ENCODE measurements around the gene BBS9. TPM values are rescaled to one million over a fixed set of nuclear protein-coding genes. Genes with fewer than 3 reads are reported as not detected.

BBS9 gene
- total RNA-seq, 1 donor from 2014 or later, result 3.8 TPM

DNA sequence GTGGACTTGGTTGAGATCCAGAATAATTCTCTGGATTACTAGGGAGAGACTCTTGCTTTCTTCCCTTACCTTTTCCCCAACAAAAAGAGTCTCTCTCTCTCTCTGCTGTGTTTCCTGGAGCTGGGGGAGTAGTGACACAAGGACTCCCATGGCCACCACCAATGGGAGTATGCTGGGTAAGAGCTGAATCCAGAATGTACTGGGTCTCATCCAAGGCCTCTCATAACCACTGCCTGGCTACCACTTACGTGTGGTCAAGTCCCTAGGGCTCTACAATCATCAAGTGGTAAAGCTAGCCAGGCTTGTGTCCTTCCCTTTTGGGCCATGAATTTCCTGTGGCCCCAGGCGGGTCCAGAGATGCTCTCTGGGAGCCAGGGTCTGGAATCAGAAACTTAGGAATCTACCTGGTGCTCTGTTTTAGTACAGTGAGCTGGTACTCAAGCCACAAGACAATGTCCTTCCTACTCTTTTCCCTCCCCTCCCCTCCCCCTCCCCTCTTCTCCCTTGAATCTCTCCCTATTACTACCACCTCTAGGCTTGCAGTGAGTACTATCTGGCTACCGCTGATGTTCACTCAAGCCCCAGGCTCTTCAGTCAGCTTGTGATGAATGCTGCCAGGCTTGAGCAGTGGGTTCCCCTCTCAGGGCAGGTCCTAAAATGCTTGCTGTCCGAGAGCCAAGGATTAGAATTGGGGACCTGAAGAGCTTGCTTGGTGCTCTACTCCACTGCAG, 196.6 kb downstream of the BBS9 start:
- Mint-ChIP-seq H3K4me3 (no peak overlapping the region), H3K36me3 (ENCODE audit: low read depth) (no peaks in the 10 kb centered on the region), H3K4me1 (ENCODE audit: low read depth) (no peaks in the 10 kb centered on the region), H3K27ac (no peak overlapping the region), H3K9me3 (no peaks in the 10 kb centered on the region), H3K27me3 (ENCODE audit: insufficient read depth) (peaks cover 2% of the 10 kb centered on the region)
- DNase-seq (ENCODE audit: low spot score), result no peak
- intact Hi-C loops (cut with micrococcal nuclease), result no loop called here

DNA sequence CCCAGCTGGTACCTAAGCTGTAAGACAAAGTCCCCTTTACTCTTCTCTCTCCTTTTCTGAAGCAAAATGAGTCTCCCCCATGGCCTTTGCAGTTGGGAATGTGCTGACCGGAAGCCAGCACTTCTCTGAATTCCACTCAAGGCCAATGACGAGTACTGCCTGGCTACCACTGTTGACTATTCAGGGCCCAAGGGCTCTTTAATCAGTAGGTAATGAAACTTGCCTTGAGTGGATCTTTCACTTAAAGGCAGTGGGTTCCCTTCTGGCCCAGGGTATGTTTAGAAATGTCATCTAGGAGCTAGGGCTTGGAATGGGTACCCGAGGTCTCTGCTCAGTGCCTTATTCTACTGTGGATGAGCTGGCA, 197.1 kb downstream of the BBS9 start:
- Mint-ChIP-seq H3K4me3 (no peak overlapping the region), H3K27ac (no peak overlapping the region), H3K36me3 (ENCODE audit: low read depth) (no peaks in the 10 kb centered on the region), H3K27me3 (ENCODE audit: insufficient read depth) (peaks cover 2% of the 10 kb centered on the region), H3K9me3 (no peaks in the 10 kb centered on the region), H3K4me1 (ENCODE audit: low read depth) (no peaks in the 10 kb centered on the region)
- intact Hi-C loops (cut with micrococcal nuclease), result no loop called here
- no peak for DNase-seq (ENCODE audit: low spot score)

GRCh38 chr7:33327427-33327826, 198.1 kb downstream of the BBS9 start:
- H3K27me3 Mint-ChIP-seq (ENCODE audit: insufficient read depth), result peaks cover 4% of the 10 kb centered on the region
- DNase-seq (ENCODE audit: low spot score), result no peak
- H3K36me3 Mint-ChIP-seq (ENCODE audit: low read depth), result no peaks in the 10 kb centered on the region
- H3K9me3 Mint-ChIP-seq, result no peaks in the 10 kb centered on the region
- no peak overlapping the region for H3K4me3 Mint-ChIP-seq
- intact Hi-C loops (cut with micrococcal nuclease), result no loop called here
- H3K4me1 Mint-ChIP-seq (ENCODE audit: low read depth), result no peaks in the 10 kb centered on the region
- no peak overlapping the region for H3K27ac Mint-ChIP-seq

- DNase-seq (ENCODE audit: low spot score), result no peak
- Mint-ChIP-seq H3K4me1 (ENCODE audit: low read depth) (no peaks in the 10 kb centered on the region), H3K36me3 (ENCODE audit: low read depth) (no peaks in the 10 kb centered on the region), H3K27ac (no peak overlapping the region), H3K9me3 (no peaks in the 10 kb centered on the region), H3K27me3 (ENCODE audit: insufficient read depth) (peaks cover 2% of the 10 kb centered on the region), H3K4me3 (no peak overlapping the region)
- intact Hi-C loops (cut with micrococcal nuclease), result no loop called here
These were observed 205.0 kb downstream of the BBS9 start for GRCh38 chr7:33334349-33334748.

DNA sequence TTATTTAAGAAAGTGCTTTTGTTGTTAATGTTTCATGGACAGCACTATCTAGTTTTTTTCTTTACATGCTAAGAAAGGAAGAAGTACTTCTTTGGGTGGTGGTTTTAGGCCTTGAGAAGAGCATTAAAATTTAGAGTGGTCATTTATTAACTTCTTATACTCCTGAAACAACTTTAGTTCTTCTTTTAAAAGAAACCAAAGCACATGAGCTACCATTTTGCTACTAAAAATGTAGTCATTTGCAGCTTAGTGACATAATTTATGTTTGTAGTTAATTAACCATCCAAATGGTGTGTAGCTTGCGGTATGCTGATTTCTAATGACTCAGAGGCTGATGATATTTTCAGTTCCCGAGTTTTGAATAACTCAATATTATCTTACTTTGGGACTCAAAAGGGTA, 207.5 kb downstream of the BBS9 start:
- no peak overlapping the region for H3K4me3 Mint-ChIP-seq
- DNase-seq (ENCODE audit: low spot score), result no peak
- peaks cover 1% of the 10 kb centered on the region for H3K27me3 Mint-ChIP-seq (ENCODE audit: insufficient read depth)
- H3K36me3 Mint-ChIP-seq (ENCODE audit: low read depth), result no peaks in the 10 kb centered on the region
- intact Hi-C loops (cut with micrococcal nuclease), result no loop called here
- no peak overlapping the region for H3K27ac Mint-ChIP-seq
- H3K4me1 Mint-ChIP-seq (ENCODE audit: low read depth), result no peaks in the 10 kb centered on the region
- no peaks in the 10 kb centered on the region for H3K9me3 Mint-ChIP-seq

DNA sequence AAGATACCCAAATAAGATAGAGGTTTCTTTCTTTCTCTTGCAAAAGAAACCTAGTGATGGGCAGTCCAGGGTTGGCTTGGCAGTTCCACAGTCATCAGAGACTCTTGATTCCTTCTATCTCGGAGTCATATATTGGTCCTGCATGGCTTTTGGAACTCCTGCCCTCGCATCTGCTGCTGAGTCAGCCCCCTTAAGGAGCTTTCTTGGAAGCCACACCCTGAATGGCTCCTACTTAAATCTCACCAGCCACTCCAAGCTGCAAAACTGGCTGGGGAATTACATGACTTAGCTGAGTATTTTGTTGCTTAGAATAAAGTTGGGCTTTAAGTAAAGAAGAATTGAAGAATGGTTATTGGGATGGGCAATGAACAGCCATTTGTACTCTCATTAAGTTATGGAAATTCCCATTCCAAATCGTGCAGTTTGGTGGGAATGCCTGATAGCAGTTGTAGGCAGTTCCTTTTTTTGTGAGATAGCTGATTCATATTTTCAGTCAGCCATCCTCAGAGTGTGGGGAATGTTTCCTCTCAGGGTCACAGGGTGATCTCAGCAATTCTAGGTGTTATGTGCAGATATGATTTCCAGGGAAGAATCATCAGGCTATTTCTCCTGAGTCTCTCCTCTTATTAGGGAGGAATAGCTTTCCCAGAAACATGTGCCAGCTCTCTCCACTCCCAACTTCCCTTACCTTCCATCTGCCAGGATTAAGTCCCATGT, 209.9 kb downstream of the BBS9 start:
- Mint-ChIP-seq H3K4me3 (no peak overlapping the region), H3K27ac (no peak overlapping the region), H3K27me3 (ENCODE audit: insufficient read depth) (no peaks in the 10 kb centered on the region), H3K36me3 (ENCODE audit: low read depth) (no peaks in the 10 kb centered on the region), H3K4me1 (ENCODE audit: low read depth) (no peaks in the 10 kb centered on the region), H3K9me3 (no peaks in the 10 kb centered on the region)
- no peak for DNase-seq (ENCODE audit: low spot score)
- intact Hi-C loops (cut with micrococcal nuclease), result no loop called here

GRCh38 chr7:33346055-33346454, 216.7 kb downstream of the BBS9 start:
- Mint-ChIP-seq H3K9me3 (no peaks in the 10 kb centered on the region), H3K27ac (no peak overlapping the region), H3K4me1 (ENCODE audit: low read depth) (no peaks in the 10 kb centered on the region), H3K4me3 (no peak overlapping the region), H3K36me3 (ENCODE audit: low read depth) (no peaks in the 10 kb centered on the region), H3K27me3 (ENCODE audit: insufficient read depth) (no peaks in the 10 kb centered on the region)
- intact Hi-C loops (cut with micrococcal nuclease), result no loop called here
- no peak for DNase-seq (ENCODE audit: low spot score)

DNA sequence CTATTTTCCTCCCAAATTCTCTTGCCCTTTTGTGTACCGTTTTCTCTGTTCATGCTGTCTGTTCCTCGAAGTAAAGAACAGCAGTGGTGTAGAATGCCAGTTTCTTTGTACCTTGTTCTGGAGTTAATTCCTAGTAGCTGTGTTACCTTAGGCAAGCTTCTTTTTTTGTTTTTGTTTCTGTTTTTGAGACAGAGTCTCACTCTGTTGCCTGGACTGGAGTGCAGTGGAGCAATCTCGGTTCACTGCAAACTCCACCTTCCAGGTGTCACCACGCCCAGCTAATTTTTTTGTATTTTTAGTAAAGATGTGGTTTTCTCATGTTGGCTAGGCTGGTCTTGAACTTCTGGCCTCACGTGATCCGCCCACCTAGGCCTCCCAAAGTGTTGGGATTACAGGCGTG, 221.2 kb downstream of the BBS9 start:
- intact Hi-C loops (cut with micrococcal nuclease), result no loop called here
- no peaks in the 10 kb centered on the region for H3K36me3 Mint-ChIP-seq (ENCODE audit: low read depth)
- H3K4me1 Mint-ChIP-seq (ENCODE audit: low read depth), result no peaks in the 10 kb centered on the region
- H3K9me3 Mint-ChIP-seq, result no peaks in the 10 kb centered on the region
- no peak for DNase-seq (ENCODE audit: low spot score)
- no peaks in the 10 kb centered on the region for H3K27me3 Mint-ChIP-seq (ENCODE audit: insufficient read depth)
- no peak overlapping the region for H3K27ac Mint-ChIP-seq
- H3K4me3 Mint-ChIP-seq, result no peak overlapping the region

- Mint-ChIP-seq H3K36me3 (ENCODE audit: low read depth) (no peaks in the 10 kb centered on the region), H3K9me3 (no peaks in the 10 kb centered on the region), H3K27me3 (ENCODE audit: insufficient read depth) (no peaks in the 10 kb centered on the region), H3K27ac (no peak overlapping the region), H3K4me1 (ENCODE audit: low read depth) (no peaks in the 10 kb centered on the region), H3K4me3 (no peak overlapping the region)
- DNase-seq (ENCODE audit: low spot score), result no peak
- intact Hi-C loops (cut with micrococcal nuclease), result no loop called here
These were observed 222.3 kb downstream of the BBS9 start for GRCh38 chr7:33351709-33352108.

DNA sequence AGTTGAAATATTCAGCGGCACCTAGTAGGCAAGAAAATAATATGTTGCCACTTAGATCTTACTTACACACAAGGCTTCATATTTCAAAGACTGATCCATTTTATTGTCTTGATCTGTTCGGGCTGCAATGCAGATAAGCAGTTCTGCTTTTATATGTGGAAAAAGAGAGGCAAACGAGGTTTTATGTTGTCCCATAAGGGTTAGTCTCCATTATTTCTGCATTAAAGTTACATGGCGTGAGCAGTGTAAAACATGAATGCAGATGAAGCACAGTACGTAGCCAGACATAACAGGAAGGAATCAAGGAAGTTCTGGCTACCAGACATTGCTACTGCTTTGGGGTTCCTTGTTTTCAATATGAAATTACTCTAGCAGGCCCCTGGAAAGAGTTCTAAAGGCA, 224.8 kb downstream of the BBS9 start:
- H3K36me3 Mint-ChIP-seq (ENCODE audit: low read depth), result no peaks in the 10 kb centered on the region
- H3K4me1 Mint-ChIP-seq (ENCODE audit: low read depth), result no peaks in the 10 kb centered on the region
- no peaks in the 10 kb centered on the region for H3K9me3 Mint-ChIP-seq
- H3K4me3 Mint-ChIP-seq, result no peak overlapping the region
- no peak for DNase-seq (ENCODE audit: low spot score)
- H3K27me3 Mint-ChIP-seq (ENCODE audit: insufficient read depth), result no peaks in the 10 kb centered on the region
- intact Hi-C loops (cut with micrococcal nuclease), result no loop called here
- H3K27ac Mint-ChIP-seq, result no peak overlapping the region

GRCh38 chr7:33355386-33355785, 226.0 kb downstream of the BBS9 start:
- Mint-ChIP-seq H3K36me3 (ENCODE audit: low read depth) (no peaks in the 10 kb centered on the region), H3K4me3 (no peak overlapping the region), H3K27me3 (ENCODE audit: insufficient read depth) (no peaks in the 10 kb centered on the region), H3K9me3 (no peaks in the 10 kb centered on the region), H3K4me1 (ENCODE audit: low read depth) (no peaks in the 10 kb centered on the region), H3K27ac (no peak overlapping the region)
- intact Hi-C loops (cut with micrococcal nuclease), result no loop called here
- no peak for DNase-seq (ENCODE audit: low spot score)

GRCh38 chr7:33356336-33356735, 227.0 kb downstream of the BBS9 start:
- Mint-ChIP-seq H3K4me1 (ENCODE audit: low read depth) (no peaks in the 10 kb centered on the region), H3K27ac (no peak overlapping the region), H3K36me3 (ENCODE audit: low read depth) (no peaks in the 10 kb centered on the region), H3K4me3 (no peak overlapping the region), H3K9me3 (no peaks in the 10 kb centered on the region), H3K27me3 (ENCODE audit: insufficient read depth) (no peaks in the 10 kb centered on the region)
- DNase-seq (ENCODE audit: low spot score), result no peak
- intact Hi-C loops (cut with micrococcal nuclease), result no loop called here

GRCh38 chr7:33357846-33358245, 228.5 kb downstream of the BBS9 start:
- Mint-ChIP-seq H3K27me3 (ENCODE audit: insufficient read depth) (no peaks in the 10 kb centered on the region), H3K36me3 (ENCODE audit: low read depth) (no peaks in the 10 kb centered on the region), H3K4me3 (no peak overlapping the region), H3K27ac (no peak overlapping the region), H3K4me1 (ENCODE audit: low read depth) (no peaks in the 10 kb centered on the region), H3K9me3 (no peaks in the 10 kb centered on the region)
- intact Hi-C loops (cut with micrococcal nuclease), result no loop called here
- DNase-seq (ENCODE audit: low spot score), result no peak

- Mint-ChIP-seq H3K36me3 (ENCODE audit: low read depth) (no peaks in the 10 kb centered on the region), H3K9me3 (no peaks in the 10 kb centered on the region), H3K27ac (no peak overlapping the region), H3K4me1 (ENCODE audit: low read depth) (no peaks in the 10 kb centered on the region), H3K27me3 (ENCODE audit: insufficient read depth) (no peaks in the 10 kb centered on the region), H3K4me3 (no peak overlapping the region)
- no peak for DNase-seq (ENCODE audit: low spot score)
- intact Hi-C loops (cut with micrococcal nuclease), result no loop called here
These were observed 240.5 kb downstream of the BBS9 start for GRCh38 chr7:33369888-33370287.

Data from activated T-helper 1 cell treated with anti-CD3 and anti-CD28 coated beads, Interleukin-12 subunit alpha, Interleukin-12 subunit beta, Interleukin-2, Interleukin-4 antibody, amounts not matched to agents 30 ng/mL and 10 ng/mL and 1 ng/mL, durations not matched to agents 14 hours and 24 hours and 36 hours (primary cell).